CD4-positive, alpha-beta T cell treated with Interleukin-2 at 100 ng/mL for 4 hours (primary cell): Measurements from ENCODE around the gene GPER1.
"Not testable (repeated sequence)": the region's sequence is repeated elsewhere in the genome, so short reads cannot be mapped to it uniquely, and the experiment has no call there.

Experiments
- DNase-seq: peaks from one replicate; pipeline ENCODE4 v3.0.0-alpha.2; 2020; ENCODE audit warnings: low spot score

GPER1 gene

DNA sequence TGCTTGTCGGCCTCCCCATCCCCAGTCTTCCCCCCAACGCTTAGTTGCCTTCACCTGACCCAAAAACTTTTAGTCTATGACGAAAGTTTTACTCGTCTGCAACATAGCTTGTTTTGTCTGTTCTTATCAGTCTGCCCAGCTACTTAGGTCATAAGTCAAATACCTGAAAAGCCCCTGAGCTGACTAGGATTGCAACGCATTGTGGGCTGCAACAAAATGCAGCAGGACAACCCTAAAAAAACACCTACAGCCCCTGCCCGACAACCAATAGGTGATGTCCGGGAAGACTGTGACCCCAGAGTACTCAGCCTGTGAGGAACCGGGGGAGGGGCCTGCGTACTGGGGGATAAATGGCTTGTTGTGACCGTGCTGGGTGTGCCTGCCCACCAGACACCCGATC is 19.3 kb upstream of the GPER1 start:
- no peak for DNase-seq

DNA sequence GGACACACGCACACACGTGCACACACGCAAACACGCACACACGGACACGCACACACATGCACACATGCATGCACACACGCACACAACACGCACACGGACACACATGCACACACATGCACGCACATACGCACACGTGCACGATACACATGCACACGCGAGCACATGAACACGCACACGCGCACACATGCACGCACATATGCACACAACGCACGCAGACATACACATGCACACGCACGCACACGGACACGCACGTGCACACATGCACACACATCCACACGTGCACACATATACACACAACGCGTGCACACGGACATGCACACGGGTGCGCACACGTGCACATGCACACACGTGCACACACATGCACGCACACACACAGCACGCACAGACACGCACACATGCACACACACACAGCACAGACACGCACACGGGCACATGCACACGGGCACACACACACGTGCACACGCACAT is 17.3 kb upstream of the GPER1 start:
- no peak for DNase-seq

DNA sequence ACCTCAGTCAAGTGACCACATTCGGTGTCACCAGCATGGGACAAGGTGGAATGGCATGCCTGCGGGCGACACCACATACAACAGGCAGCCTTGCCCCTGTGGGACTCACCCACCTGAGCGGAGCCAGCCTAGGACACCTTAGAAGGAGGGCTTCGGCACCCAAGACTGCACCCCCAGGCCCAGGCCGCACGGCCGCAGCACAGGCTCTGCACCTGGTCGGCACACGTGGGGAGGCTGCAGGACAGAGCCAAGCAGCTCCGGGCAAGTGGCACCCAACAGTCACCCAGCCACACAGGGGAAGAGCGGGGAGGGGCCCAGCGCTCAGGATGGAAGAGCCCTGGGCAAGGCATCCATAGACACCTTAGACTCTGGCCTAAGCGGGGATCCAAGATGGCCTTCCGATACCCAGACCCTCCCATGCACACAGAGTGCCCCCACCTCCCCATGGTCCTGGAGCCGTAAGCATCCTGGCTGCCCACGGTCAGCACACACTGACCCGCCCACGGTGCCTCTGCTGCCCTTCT is 16.1 kb upstream of the GPER1 start:
- DNase-seq = no peak

DNA sequence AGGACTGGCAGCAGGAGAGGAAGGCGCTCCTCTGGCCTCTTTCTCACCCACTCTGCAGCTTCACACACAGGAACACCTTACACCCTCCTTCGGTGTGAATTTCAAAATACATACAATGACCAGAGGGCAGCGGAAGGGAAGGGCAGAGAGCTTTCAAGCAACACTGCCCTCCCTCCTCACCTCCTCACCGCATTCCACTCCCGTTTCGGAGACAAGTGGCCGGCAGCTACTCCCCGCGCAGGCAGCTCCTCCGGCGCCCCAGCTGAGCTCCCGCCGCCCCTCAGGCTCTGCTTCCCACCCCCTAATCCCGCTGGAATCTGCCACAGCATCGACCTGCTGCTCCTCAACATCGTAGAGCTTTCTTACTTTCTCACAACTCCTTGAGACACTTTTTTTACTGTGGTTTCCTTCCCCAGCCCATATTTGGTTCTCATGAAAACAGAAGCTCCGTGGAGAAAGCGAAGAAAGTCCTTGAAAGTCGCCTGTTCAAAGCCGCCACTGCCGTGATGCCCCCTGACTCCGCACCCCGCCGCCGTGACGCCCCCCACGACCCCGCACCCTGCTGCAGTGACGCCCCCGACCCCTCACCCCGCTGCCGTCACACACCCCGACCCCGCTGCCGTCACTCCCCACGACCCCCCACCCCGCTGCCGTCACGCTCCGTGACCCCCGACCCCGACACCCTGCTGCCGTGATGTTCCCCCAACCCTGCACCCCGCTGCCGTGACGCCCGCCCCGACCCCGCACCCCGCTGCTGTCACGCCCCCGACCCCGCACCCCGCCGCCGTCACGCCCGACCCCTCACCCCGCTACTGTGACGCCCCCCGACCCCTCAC is 14.6 kb upstream of the GPER1 start:
- no peak for DNase-seq

DNA sequence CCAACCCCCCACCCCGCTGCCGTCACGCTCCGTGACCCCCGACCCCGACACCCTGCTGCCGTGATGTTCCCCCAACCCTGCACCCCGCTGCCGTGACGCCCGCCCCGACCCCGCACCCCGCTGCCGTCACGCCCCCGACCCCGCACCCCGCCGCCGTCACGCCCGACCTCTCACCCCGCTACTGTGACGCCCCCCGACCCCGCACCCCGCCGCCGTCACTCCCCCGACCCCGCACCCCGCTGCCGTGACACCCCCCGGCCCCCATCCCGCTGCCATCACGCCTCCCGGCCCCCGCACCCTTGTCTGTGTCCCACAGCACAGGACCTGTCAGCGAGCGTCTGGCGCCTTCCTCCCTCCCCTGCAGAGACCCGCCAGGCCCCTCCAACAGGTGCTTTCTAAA is 13.9 kb upstream of the GPER1 start:
- DNase-seq = not testable (repeated sequence)

DNA sequence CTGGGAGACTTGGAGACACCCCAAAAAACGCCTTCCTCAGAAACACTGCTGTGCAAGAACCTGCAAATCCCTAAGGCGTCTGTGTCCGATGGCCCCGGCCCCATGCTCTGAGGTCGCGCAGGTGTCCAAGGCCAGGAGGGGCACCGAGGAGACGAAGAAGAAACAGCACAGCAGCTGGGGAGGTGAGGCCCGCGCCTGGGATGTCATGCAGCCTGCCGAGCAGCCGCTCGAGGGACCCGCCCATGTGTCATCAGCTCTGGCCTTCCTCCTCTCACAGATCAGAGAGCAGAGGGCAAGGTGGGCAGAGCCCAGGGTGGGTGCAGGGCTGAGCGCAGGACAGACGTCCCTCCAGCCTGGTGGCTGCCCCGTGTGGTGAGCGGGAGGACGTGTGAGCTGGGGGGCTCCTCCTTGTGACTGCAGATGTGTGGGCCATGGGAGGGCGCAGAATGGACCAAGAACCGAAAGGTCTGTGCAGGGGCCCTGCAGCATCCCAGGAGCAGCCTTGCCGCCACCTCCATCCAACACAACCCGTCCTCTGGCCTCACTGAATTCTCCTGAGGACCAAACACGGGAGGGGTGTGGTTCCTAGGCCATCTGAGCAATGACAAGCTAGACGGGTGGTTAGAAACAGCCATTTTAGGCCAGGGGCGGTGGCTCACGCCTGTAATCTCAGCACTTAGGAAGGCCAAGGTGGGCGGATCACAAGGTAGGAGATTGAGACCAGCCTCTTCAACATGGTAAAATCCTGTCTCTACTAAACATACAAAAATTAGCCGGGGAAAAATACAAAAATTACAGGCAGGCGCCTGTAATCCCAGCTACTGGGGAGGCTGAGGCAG is 13.1 kb upstream of the GPER1 start:
- no peak for DNase-seq

DNA sequence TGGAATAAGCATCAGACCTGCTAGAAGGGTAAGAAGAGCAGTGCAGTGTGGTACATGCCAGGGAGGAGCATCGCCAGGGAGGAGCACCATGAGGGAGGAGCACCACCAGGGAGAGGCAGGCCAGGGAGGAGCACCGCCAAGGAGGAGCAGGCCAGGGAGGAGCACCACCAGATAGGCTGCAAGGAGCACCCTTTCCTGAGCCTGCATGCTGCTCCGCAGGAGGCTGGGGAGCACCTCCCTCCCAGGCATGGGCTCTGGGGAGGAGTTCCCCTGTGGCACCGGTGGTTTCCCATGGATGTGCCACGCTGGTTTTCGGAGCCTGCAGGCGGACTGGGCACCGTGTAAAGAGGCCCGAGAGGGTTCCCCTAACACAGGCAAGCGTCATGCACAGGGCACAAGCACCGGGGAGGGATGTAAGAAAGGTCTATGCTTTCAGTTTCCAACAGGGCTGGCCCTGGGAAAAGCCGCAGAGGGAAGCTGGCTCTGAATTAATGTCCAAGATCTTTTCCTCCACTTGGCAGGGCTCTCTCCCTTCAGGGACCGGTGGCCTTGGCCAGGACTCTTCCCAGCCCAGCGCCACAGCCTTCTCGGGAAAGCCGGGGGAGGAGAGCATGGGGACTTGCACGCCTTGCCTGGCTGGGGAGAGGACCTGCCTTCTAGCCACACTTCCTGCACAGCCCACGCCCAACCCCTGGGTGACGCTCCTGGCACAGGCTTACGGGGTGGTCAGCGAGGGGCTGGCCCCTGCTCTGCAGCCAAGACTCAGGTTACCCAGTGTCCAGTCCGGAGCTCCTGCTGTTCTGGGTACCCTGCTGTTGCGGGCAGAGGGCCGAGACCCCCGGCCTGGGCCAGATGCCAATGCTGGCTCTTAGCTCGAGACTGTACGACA is 11.5 kb upstream of the GPER1 start:
- no peak for DNase-seq

DNA sequence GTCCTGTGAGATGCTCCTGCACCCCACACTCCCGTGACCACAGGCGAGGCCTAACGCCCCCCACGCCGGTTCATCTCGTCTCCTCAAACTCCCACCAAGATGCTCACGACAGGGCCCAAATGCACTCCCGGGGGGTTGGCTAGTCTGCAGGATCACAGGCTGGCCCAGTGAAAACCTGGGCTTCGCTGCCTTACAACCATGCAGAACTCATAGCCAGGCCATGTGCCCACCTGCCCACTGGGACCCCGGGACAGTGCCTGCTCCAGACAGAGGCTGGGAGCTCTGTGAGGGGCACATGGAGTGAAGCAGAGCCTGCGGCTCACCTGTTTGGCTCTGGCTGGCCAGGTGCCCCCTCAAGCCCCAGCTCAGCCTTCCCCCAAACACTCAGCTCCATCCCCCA is 9.4 kb upstream of the GPER1 start:
- DNase-seq = no peak

DNA sequence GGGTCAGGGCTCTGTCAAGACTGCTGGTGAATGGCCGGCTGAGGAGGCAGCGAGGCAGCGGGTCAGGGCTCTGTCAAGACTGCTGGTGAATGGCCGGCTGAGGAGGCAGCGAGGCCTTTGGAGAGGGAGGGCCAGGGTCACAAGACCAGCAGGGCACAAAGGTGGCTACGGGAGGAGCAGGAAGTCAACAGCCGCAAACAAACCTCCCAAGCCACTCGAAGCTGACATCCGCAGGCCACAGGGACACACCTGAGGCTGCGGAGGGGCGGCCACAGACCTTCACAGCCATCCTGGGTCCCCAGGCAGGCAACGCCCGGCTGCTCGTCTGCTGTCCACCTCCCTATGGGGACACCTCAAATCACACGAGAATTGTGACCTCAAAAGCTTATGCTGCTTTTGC is 8.9 kb upstream of the GPER1 start:
- DNase-seq = no peak

DNA sequence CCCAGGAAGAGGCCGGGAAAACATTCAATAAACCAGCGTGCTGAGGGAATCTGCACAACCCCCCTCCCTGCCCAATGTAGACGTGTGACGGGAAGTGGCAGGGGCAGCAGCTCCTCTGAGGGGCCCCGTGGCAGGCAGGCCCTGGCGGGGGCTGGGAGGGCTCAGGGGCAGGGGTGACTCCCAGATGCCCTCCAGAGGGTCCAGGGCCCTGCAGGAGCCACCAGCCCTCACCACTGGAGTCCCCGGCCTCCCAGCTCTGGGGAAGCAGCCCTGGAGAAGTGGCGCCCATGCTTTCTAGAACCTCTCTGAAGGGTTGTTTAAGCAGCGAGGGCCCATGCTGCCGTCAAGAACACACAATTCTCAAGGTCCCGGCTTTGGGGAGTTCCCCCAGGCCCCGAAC is 8.4 kb upstream of the GPER1 start:
- no peak for DNase-seq

DNA sequence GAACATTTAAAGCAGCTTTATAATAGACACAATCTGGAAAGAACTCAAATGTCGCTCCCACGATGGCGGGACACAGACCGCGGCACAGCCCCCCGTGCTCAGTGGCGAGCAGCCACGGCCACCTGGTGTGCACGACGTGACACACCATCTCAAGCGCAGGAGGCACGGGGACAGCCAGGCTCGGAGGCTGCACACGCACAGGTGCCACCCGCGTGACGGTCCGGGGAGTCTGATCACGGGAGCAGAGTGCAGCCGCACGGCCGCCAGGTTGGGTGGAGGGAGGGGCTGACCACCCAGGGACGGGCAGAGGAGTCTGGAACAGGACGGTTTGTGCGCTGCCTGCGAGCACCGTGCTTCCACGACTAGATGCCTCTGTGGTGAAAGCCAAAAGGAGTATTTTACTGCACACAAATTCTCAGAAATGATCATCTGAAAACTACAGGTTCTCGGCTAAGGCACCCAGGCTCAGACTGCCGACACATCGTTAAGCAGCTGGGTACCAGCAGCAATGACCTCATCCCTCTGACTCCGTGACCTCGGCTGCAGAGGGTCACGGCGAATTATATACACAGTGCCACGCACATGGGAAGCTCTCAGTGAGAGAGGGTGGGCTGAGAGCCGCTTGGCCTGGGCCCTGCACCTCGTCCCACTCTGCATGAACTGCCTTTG is 7.5 kb upstream of the GPER1 start:
- DNase-seq = no peak

DNA sequence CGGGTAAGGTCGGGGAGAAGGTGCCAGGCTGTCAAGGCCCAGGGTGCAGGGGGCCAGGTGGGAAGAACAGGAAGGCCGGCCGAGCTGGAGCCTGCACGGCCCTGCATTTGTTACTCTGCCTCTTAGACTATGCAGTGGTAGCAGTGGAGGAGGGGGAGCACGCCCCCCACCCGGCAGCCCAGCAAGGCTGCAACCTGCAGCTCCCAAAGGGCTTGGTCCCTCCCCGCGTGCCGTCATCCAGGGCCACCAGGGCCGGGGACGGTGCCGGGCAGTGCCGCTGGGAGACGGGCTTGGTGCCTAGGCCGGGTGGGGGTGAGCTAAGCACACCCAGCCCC is 7.0 kb upstream of the GPER1 start:
- DNase-seq = no peak

DNA sequence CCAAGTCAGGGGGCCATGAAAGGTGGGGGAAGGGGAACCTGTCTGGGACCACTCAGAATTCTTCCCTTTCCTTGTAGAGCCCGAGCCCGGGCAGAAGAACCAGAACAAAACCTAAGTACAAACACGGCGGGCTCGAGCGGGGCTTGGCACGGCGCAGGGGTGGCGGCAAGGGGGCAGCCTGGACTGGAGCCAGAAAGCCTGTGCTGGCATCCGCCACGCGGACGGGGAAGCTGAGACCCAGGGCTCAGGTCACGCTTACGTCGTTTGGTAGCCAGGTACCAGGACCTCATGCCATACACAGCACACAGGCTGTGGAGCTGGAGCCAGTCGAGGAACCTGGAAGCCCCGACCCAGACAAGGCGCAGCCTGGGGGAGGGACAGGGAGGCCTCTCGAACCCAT is 6.6 kb upstream of the GPER1 start:
- DNase-seq = no peak

DNA sequence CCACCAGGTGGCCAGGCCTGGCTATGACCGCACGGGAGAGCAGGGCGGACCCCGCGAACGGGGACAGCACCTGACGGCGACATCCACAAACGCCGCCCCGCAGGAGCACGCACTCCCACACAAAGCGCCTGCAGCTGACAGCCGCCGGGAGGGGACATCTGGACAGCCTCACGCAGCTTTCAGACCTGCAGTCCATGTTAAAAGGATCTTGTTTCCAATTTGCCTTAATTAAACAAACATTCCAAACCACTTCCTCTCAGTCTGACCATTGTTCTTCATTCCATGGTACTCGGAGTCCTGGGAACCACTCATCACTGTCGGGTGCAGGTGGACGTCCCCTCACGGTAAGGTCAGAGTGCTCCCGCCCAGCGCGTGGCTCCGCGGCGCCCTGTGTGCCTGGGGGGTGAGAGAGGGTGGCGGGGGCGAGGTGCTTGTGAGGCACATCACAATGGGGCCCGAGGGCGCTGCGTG is 5.9 kb upstream of the GPER1 start:
- no peak for DNase-seq

DNA sequence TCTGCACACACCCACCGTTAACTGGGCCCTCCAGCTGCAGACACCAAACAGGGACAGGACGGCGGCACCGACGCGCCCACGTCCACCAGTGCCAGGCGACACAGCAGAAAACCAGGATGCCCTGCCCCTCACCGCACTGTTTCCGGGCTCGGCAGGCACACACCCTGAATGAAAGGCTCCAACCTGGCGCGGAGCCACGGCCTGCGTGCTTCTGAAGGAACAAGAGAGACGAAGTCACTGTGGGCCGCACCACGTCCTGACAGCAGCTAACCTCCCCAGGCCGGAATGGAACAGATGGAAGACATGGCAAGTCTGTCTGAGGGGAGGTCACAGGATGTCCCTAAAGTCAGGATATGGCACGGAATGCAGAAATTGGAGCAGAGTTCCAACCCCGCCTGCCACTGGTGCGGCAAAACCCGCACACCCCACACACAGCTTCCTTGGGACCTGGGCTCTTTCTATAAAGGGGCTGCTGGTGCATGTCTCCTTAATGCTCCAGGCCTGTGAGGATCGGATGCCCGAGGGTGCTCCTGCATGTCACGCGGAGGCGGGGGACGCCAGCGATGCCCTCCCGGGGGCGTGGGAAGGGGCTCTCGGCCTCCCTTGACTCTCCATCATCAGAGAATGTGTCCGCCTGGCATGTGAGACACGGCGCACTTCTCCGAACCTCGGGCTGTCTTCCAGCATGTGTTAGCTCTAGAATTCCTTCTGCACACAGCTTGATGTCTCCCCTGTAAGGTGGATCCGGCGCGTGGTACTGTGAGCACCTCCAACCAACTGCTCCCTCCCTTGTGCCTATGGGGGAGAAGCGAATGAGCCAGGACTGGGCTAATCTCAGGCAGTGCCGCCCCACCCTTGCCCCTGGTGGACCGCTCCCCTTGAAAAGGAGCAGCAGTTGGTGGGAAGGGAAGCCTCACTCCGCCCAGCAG is 3.9 kb upstream of the GPER1 start:
- no peak for DNase-seq

DNA sequence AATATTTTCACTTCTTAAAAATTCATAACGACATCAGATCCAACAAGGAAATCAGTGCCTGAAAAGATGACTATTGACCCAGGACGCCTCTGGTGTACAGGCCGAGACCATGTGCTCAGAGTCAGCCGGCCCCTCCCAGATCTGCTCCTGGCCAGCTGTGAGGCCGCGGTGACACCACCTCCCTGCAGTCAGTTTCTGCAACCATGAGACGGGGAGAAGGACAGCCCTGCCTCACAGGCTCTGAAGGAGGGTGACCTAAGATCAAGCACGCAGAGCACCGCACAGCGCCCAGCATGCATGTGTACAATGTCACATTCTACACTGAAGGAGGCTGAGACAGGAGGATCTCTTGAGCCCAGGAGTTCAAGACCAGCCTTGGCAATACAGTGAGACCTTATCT is 2.6 kb upstream of the GPER1 start:
- no peak for DNase-seq

DNA sequence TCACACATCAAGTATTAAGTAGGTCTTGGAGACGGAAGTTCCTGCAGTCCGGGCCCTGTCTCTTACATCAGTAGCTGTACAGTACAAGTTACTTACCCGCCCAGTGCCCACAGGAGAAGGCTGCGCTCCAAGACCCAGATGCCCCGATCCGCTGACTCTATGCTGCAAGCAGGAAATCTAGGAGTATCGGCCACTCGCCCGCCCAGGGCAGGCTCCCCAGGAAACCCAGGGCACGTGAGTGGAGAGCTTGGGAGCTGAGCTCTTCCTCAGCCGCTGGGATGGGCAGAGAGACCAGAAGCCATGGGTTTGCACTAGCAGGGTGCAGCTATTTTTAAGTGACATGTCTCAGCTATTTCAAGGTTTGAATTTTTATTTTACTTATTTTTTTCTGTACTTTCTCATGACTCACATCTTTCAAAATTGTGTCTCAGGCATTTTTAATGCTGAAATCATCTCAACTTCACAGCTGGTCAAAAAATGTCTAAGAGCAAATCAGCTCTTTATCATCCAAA is 1.9 kb upstream of the GPER1 start:
- DNase-seq = no peak

DNA sequence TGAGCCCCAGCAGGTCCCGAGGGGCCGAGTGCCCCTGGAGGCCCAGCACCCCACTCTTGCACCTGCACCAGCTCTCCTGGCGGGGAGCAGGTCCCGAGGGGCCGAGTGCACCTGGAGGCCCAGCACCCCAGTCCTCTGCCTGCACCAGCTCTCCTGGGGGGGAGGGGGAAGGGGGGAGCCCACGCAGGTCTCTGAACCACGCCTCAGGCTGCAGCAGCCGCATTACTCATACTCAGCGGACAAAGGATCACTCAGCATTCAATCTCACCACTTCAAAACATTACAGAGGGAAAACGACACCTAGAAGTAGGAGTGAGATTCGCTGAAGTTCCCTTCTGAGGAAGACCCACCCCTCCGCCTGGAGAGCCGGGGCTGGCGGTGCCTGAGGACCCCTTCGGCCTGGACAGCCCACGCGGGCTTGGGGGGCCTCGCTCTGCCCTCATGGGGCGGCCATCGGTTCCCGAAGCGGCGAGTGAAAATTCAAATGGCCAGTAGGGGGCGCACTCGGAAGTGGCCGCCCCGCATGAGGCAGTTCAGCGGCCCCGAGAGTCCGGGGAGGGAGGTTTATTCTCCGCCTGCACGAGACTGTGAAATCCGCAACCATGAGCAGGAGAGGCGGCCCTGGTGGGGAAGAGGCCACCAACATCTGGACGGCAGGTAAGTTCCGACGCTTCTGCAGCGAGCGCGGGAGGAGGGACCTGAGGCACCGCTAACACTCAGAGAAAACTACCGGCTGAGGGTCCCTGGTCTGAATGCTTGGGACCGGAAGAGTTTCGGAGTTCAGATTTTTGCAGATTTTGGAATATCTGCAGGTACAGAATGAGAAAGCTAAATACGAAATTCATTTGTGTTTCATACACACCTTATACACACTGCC is 1.1 kb upstream of the GPER1 start:
- DNase-seq = peak; percentile 68

DNA sequence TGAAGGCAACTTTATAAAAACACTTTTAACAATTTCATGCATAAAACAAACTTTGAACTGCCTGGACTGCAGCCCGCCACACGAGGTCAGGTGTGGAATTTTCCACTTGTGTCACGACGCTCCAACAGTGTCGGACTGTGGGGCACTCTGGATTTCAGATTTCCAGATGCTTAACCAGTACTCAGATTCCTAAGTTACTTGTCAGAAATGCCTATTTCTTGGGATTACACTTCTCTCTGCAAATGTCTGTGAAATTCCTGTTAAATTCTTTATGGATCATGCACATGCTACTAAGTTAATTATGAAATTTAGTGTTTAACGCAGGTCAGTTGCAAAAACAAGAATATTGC is 473 bp upstream of the GPER1 start:
- DNase-seq = no peak
